Left hindlimb (tissue), 1 donor: ENCODE data around the gene STRIP2.
"Not testable (repeated sequence)": the region's sequence is repeated elsewhere in the genome, so short reads cannot be mapped to it uniquely, and the experiment has no call there.

Experiments
- DNase-seq: peaks from one replicate; pipeline ENCODE4 v3.0.0-alpha.2; 2018

The STRIP2 gene

GRCh38 chr7:129454249-129454551 lies 20.0 kb downstream of the STRIP2 start:
- no peak for DNase-seq

GRCh38 chr7:129456421-129456820 lies 22.2 kb downstream of the STRIP2 start:
- DNase-seq = no peak

GRCh38 chr7:129457101-129457500 lies 22.9 kb downstream of the STRIP2 start:
- no peak for DNase-seq

GRCh38 chr7:129458171-129458570 lies 23.9 kb downstream of the STRIP2 start:
- no peak for DNase-seq

- no peak for DNase-seq
These were observed 27.6 kb downstream of the STRIP2 start for GRCh38 chr7:129461809-129462208.

- no peak for DNase-seq
These were observed 28.2 kb downstream of the STRIP2 start for GRCh38 chr7:129462420-129462819.

GRCh38 chr7:129464194-129464593 lies 30.0 kb downstream of the STRIP2 start:
- DNase-seq = no peak

- DNase-seq = no peak
These were observed 30.8 kb downstream of the STRIP2 start for GRCh38 chr7:129465080-129465479.

GRCh38 chr7:129466796-129467195 lies 32.6 kb downstream of the STRIP2 start:
- no peak for DNase-seq

GRCh38 chr7:129468087-129468486 lies 33.9 kb downstream of the STRIP2 start:
- DNase-seq = no peak

GRCh38 chr7:129468547-129468946 lies 34.3 kb downstream of the STRIP2 start:
- no peak for DNase-seq

GRCh38 chr7:129469930-129470329 lies 35.7 kb downstream of the STRIP2 start:
- no peak for DNase-seq

GRCh38 chr7:129470411-129470810 lies 36.2 kb downstream of the STRIP2 start:
- DNase-seq = no peak

- no peak for DNase-seq
These were observed 37.2 kb downstream of the STRIP2 start for GRCh38 chr7:129471402-129471827.

- DNase-seq = not testable (repeated sequence)
These were observed 41.7 kb downstream of the STRIP2 start for GRCh38 chr7:129475931-129476330.

- DNase-seq = not testable (repeated sequence)
These were observed 42.2 kb downstream of the STRIP2 start for GRCh38 chr7:129476398-129476797.

GRCh38 chr7:129479831-129480230 lies 45.6 kb downstream of the STRIP2 start:
- DNase-seq = no peak

GRCh38 chr7:129480674-129481363 lies 46.6 kb downstream of the STRIP2 start:
- no peak for DNase-seq

GRCh38 chr7:129481376-129481775 lies 47.1 kb downstream of the STRIP2 start:
- DNase-seq = not testable (repeated sequence)

- DNase-seq = no peak
These were observed 48.5 kb downstream of the STRIP2 start for GRCh38 chr7:129482781-129483180.

GRCh38 chr7:129489491-129489890 lies 55.3 kb downstream of the STRIP2 start:
- no peak for DNase-seq

GRCh38 chr7:129492391-129492790 lies 58.2 kb downstream of the STRIP2 start:
- no peak for DNase-seq

GRCh38 chr7:129493555-129493954 lies 59.3 kb downstream of the STRIP2 start:
- DNase-seq = no peak

- no peak for DNase-seq
These were observed 59.8 kb downstream of the STRIP2 start for GRCh38 chr7:129494041-129494440.

GRCh38 chr7:129495987-129496386 lies 61.8 kb downstream of the STRIP2 start:
- DNase-seq = no peak
